Measurements from ENCODE around the gene BBS4. TPM values are rescaled to one million over a fixed set of nuclear protein-coding genes. Genes with fewer than 3 reads are reported as not detected.

The BBS4 gene
- total and polyA plus RNA-seq, 9 of the 15 experiments (the other 6 are each of a cell fraction or from before 2014, with no cell fraction given): 25.1 to 80.7 (median 38.9) TPM

GRCh38 chr15:72685925-72686794 lies at the start of gene BBS4, which contains the start of gene HIGD2B (continued):
- TF ChIP-seq NRF1 (conservative IDR thresholded peaks at IDR 0.05 in 1 of 2, IDR thresholded peaks at IDR 0.05 in 1 of 2): peak; percentile 71 to 77
- TF ChIP-seq MYBL2 (IDR thresholded peaks at IDR 0.05; ENCODE audit: low read depth): no peak
- TF ChIP-seq MYBL2 (CRISPR knock-in tag; IDR thresholded peaks at IDR 0.05; ENCODE audit: borderline replicate concordance): no peak
- peak; percentile 14 for TF ChIP-seq ZFP36 (IDR thresholded peaks at IDR 0.05; ENCODE audit: low read depth, low read length, partially characterized antibody)
- TF ChIP-seq YY1 (IDR thresholded peaks at IDR 0.05; ENCODE audit: borderline replicate concordance in 1 of 3, control insufficient read depth in 1 of 3, extremely low read depth in 1 of 3, insufficient read depth in 3 of 3, insufficient read length in 1 of 3, insufficient replicate concordance in 2 of 3, low read depth in 1 of 3, low read length in 2 of 3): peak; percentile 73 to 91 (median 90)
- peak; percentile 63; the same call in 1 of the 2 replicates for TF ChIP-seq BMI1 (IDR thresholded peaks at IDR 0.05; ENCODE audit: low read length)
- peak; percentile 36 for TF ChIP-seq SMAD1 (IDR thresholded peaks at IDR 0.05; ENCODE audit: low read depth, low read length, partially characterized antibody)
- no peak for TF ChIP-seq ZNF778 (CRISPR knock-in tag; IDR thresholded peaks at IDR 0.05)
- peak; percentile 63; the same call in 1 of the 2 replicates for TF ChIP-seq SIN3B (IDR thresholded peaks at IDR 0.05; ENCODE audit: low read depth)
- peak; percentile 60; the same call in 1 of the 2 replicates for TF ChIP-seq NKRF (IDR thresholded peaks at IDR 0.05; ENCODE audit: borderline replicate concordance)
- TF ChIP-seq ZNF277 (CRISPR knock-in tag; IDR thresholded peaks at IDR 0.05; ENCODE audit: borderline replicate concordance): no peak
- TF ChIP-seq C11orf30 (IDR thresholded peaks at IDR 0.05; ENCODE audit: low read depth): peak; percentile 56; the same call in 1 of the 2 replicates
- peak; percentile 54; the same call in 1 of the 2 replicates for TF ChIP-seq NR2C2 (CRISPR knock-in tag; IDR thresholded peaks at IDR 0.05)
- peak; percentile 91 for TF ChIP-seq NR2C2 (tag; IDR thresholded peaks at IDR 0.05)
- TF ChIP-seq CHD2 (IDR thresholded peaks at IDR 0.05; ENCODE audit: low read depth, low read length): 0 out of 2 replicates have a peak, but pooled peaks have one; percentile 54
- 0 out of 4 replicates have a peak, but pooled peaks of 1 of the 2 experiments have one; percentile 45 for TF ChIP-seq ZNF639 (CRISPR knock-in tag; conservative IDR thresholded peaks at IDR 0.05 in 1 of 2, IDR thresholded peaks at IDR 0.05 in 1 of 2)
- TF ChIP-seq U2AF1 (optimal IDR thresholded peaks at IDR 0.05; ENCODE audit: low read depth, low read length): no peak
- no peak for TF ChIP-seq DNMT1 (IDR thresholded peaks at IDR 0.05)
- peak; percentile 89 for TF ChIP-seq PHF20 (IDR thresholded peaks at IDR 0.05; ENCODE audit: partially characterized antibody)
- peak; percentile 52 for TF ChIP-seq ZBTB7A (IDR thresholded peaks at IDR 0.05; ENCODE audit: borderline replicate concordance, control insufficient read depth, low read depth, low read length)
- TF ChIP-seq ZNF695 (CRISPR knock-in tag; IDR thresholded peaks at IDR 0.05): no peak
- peak; percentile 91 for TF ChIP-seq ATF7 (IDR thresholded peaks at IDR 0.05)

Data from K562 (cell line).